GM13976 (cell line): ENCODE measurements around the gene EVL.

Experiments used
- DNase-seq: peaks from one replicate; pipeline ENCODE4 v3.0.0; 2012; ENCODE audit warnings: low spot score
- CTCF ChIP-seq: IDR thresholded peaks from 2 replicates; pipeline ENCODE4 v1.5.1; 2012; ENCODE audit warnings: borderline replicate concordance, mild to moderate bottlenecking; ENCODE audit not compliant: insufficient read depth; ENCODE audit errors: extremely low read depth, missing control alignments, control extremely low read depth
- in situ Hi-C: fragments of 300-500 bp; cut with MboI; formaldehyde crosslinking; loops from one replicate; pipeline ENCODE4 v1.12.0; 2022; ENCODE audit warnings: low sequenced_read_pairs, mixed read lengths, inconsistent platforms; ENCODE audit not compliant: unreplicated experiment

Gene EVL

GRCh38 chr14:100132903-100133510 is 67.8 kb downstream of the EVL start:
- no peak for TF ChIP-seq CTCF
- in situ Hi-C loops: no loop called here
- no peak for DNase-seq

- in situ Hi-C loops: no loop called here
- DNase-seq: no peak
- no peak for TF ChIP-seq CTCF
Observed at GRCh38 chr14:100134586-100134985, 69.4 kb downstream of the EVL start.

- in situ Hi-C loops: no loop called here
- no peak for DNase-seq
- no peak for TF ChIP-seq CTCF
Observed at GRCh38 chr14:100135073-100135472, 69.9 kb downstream of the EVL start.

- TF ChIP-seq CTCF: no peak
- in situ Hi-C loops: no loop called here
- no peak for DNase-seq
Observed at GRCh38 chr14:100135784-100136183, 70.6 kb downstream of the EVL start.

- no peak for DNase-seq
- in situ Hi-C loops: no loop called here
- no peak for TF ChIP-seq CTCF
Observed at GRCh38 chr14:100137173-100137572, 72.0 kb downstream of the EVL start.

- in situ Hi-C loops: no loop called here
- no peak for TF ChIP-seq CTCF
- peak; percentile 64 for DNase-seq
Observed at GRCh38 chr14:100138082-100138787, 73.0 kb downstream of the EVL start.
